Measurements from ENCODE around the gene GJC2. TPM values are rescaled to one million over a fixed set of nuclear protein-coding genes. Genes with fewer than 3 reads are reported as not detected.

GJC2 gene
- polyA plus RNA-seq, 1 of the 3 experiments (the other 2 are of a cell fraction), result 0.92 TPM

- Histone ChIP-seq H3K79me2 (ENCODE audit: insufficient read depth) (no peaks in the 10 kb centered on the region), H3K4me1 (ENCODE audit: control insufficient read depth in 1 of 2, insufficient read depth in 2 of 2, low read depth in 1 of 2, low read length in 1 of 2) (no peaks in the 10 kb centered on the region), H3K9me3 (no peaks in the 10 kb centered on the region), H3K4me2 (no peak overlapping the region), H3K9ac (no peak overlapping the region), H2AFZ (ENCODE audit: low read depth) (no peak overlapping the region), H3K27me3 (ENCODE audit: insufficient read depth) (no peaks in the 10 kb centered on the region), H3K9me2 (no peaks in the 10 kb centered on the region), H3F3A (replicated peaks; ENCODE audit: insufficient read depth) (no peaks in the 10 kb centered on the region), H3K27ac (ENCODE audit: low read depth in 2 of 2, low read length in 1 of 2) (no peak overlapping the region), H3K4me3 (ENCODE audit: low read depth in 2 of 2, low read length in 1 of 2) (no peak overlapping the region), H3K36me3 (replicated peaks in 1 of 2; ENCODE audit: control insufficient read depth in 1 of 2, insufficient read depth in 2 of 2, low read length in 1 of 2) (no peaks in the 10 kb centered on the region), H4K20me1 (ENCODE audit: insufficient read depth) (no peaks in the 10 kb centered on the region)
- ChIA-PET POLR2A (no interaction called here), CTCF (interaction anchor here (1.7 kb wide), 1 partner anchor 12 kb away, joined by 6 read pairs; no protein-coding TSS in a partner anchor)
- TF ChIP-seq EP300 (IDR thresholded peaks at IDR 0.05; ENCODE audit: borderline replicate concordance in 1 of 2, low read depth in 1 of 2, low read length in 1 of 2), result no peak
- TF ChIP-seq CHD2 (IDR thresholded peaks at IDR 0.05; ENCODE audit: low read length, partially characterized antibody), result no peak
- no peak for TF ChIP-seq ZBTB33 (IDR thresholded peaks at IDR 0.05; ENCODE audit: borderline replicate concordance, low read depth)
- TF ChIP-seq PBX3 (IDR thresholded peaks at IDR 0.05), result no peak
- no peak for TF ChIP-seq ELF1 (IDR thresholded peaks at IDR 0.05)
- no peak for TF ChIP-seq MXI1 (IDR thresholded peaks at IDR 0.05; ENCODE audit: low read depth, low read length)
- TF ChIP-seq RCOR1 (IDR thresholded peaks at IDR 0.05; ENCODE audit: low read length), result no peak
- TF ChIP-seq TEAD4 (IDR thresholded peaks at IDR 0.05; ENCODE audit: borderline replicate concordance, insufficient read depth), result no peak
- no peak for TF ChIP-seq MAX (IDR thresholded peaks at IDR 0.05; ENCODE audit: low read depth)
- no peak for TF ChIP-seq FOSL2 (IDR thresholded peaks at IDR 0.05; ENCODE audit: borderline replicate concordance, low read depth)
- no peak for DNase-seq
- 17% methylated on average over 5 of the region's 5 CpGs for WGBS (ENCODE audit: low lambda C conversion rate)
Observed at GRCh38 chr1:228125185-228125584, 24.5 kb upstream of the GJC2 start.

- H4K20me1 ChIP-seq (ENCODE audit: insufficient read depth), result no peaks in the 10 kb centered on the region
- no peak overlapping the region for H3K27ac ChIP-seq (ENCODE audit: low read depth in 2 of 2, low read length in 1 of 2)
- no peaks in the 10 kb centered on the region for H3K4me1 ChIP-seq (ENCODE audit: control insufficient read depth in 1 of 2, insufficient read depth in 2 of 2, low read depth in 1 of 2, low read length in 1 of 2)
- H3K9ac ChIP-seq, result no peak overlapping the region
- H3K9me2 ChIP-seq, result no peaks in the 10 kb centered on the region
- H3K4me2 ChIP-seq, result no peak overlapping the region
- no peak for DNase-seq
- H3F3A ChIP-seq (replicated peaks; ENCODE audit: insufficient read depth), result no peaks in the 10 kb centered on the region
- H3K9me3 ChIP-seq, result no peaks in the 10 kb centered on the region
- no peak for TF ChIP-seq FOXM1 (IDR thresholded peaks at IDR 0.05; ENCODE audit: low read depth)
- no peak for TF ChIP-seq EP300 (IDR thresholded peaks at IDR 0.05; ENCODE audit: borderline replicate concordance in 1 of 2, low read depth in 1 of 2, low read length in 1 of 2)
- TF ChIP-seq ZBTB33 (IDR thresholded peaks at IDR 0.05; ENCODE audit: borderline replicate concordance, low read depth), result no peak
- no peak for TF ChIP-seq MEF2A (IDR thresholded peaks at IDR 0.05; ENCODE audit: borderline replicate concordance, low read depth)
- no peak for TF ChIP-seq NFIC (IDR thresholded peaks at IDR 0.05; ENCODE audit: borderline replicate concordance)
- no peak for TF ChIP-seq RAD21 (IDR thresholded peaks at IDR 0.05; ENCODE audit: low read length)
- no peaks in the 10 kb centered on the region for H3K79me2 ChIP-seq (ENCODE audit: insufficient read depth)
- CTCF ChIA-PET, result interaction anchor here (0.9 to 5.2 kb wide), 9 partner anchors 11 to 385 kb away, joined by 3 to 38 read pairs (median 5); partner anchors contain the start of genes IBA57 and MRPL55
- H3K4me3 ChIP-seq (ENCODE audit: low read depth in 2 of 2, low read length in 1 of 2), result no peak overlapping the region
- WGBS (ENCODE audit: low lambda C conversion rate), result 58% methylated on average over 2 of the region's 2 CpGs
- peaks cover 28% of the 10 kb centered on the region; the same call in 1 of the 2 replicates for H3K27me3 ChIP-seq (ENCODE audit: insufficient read depth)
- H3K36me3 ChIP-seq (replicated peaks in 1 of 2; ENCODE audit: control insufficient read depth in 1 of 2, insufficient read depth in 2 of 2, low read length in 1 of 2), result no peaks in the 10 kb centered on the region
- POLR2A ChIA-PET, result no interaction called here
- no peak overlapping the region for H2AFZ ChIP-seq (ENCODE audit: low read depth)
Observed at GRCh38 chr1:228131766-228132165, 18.0 kb upstream of the GJC2 start.
